Measurements from ENCODE around the gene CD79A.

DNA sequence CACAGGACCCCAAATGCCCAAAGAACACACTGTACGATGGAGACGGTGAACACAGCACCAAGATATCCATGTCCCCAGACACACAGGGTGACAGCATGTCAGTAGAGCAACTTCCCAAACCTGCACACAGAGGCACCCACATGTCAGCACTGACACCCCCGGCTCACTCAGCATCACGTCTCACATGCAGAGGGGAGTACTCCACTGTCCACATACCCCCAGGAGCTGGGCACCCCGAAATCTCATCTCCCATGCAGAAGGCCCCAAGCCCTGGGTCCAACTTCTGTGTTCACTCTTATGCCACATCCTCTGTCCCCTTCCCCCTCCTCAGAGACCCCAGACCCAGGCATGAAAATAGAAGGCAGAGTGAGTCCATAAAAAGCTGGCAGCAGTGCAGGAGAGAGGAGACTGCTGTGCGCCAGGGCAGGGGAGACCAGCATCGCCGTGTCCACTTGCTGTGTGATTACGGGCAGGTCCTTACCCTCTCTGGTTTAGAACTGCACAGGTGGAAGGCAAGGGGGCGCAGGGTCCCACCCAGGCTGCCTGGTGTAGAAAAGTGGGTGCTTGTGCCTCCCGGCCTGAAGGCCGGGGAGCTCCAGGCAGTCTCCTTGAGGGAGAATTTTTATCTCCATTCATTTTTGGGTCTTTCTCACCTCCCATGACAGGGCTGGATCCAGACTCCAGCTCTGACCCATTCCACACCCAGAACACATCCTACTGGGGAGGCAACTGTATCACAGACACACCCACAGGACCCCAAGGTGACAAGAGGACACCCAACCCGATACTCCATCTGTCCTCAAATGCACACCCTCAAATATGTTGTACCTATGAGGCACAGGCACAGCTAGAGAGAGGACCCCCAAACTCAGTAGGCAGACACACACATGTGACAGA, 34.2 kb downstream of the CD79A start:
- TF ChIP-seq, protein P1, sequence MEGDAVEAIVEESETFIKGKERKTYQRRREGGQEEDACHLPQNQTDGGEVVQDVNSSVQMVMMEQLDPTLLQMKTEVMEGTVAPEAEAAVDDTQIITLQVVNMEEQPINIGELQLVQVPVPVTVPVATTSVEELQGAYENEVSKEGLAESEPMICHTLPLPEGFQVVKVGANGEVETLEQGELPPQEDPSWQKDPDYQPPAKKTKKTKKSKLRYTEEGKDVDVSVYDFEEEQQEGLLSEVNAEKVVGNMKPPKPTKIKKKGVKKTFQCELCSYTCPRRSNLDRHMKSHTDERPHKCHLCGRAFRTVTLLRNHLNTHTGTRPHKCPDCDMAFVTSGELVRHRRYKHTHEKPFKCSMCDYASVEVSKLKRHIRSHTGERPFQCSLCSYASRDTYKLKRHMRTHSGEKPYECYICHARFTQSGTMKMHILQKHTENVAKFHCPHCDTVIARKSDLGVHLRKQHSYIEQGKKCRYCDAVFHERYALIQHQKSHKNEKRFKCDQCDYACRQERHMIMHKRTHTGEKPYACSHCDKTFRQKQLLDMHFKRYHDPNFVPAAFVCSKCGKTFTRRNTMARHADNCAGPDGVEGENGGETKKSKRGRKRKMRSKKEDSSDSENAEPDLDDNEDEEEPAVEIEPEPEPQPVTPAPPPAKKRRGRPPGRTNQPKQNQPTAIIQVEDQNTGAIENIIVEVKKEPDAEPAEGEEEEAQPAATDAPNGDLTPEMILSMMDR (IDR thresholded peaks at IDR 0.05): no peak
- no peak for TF ChIP-seq POLR2A (IDR thresholded peaks at IDR 0.05)

Measured in esophagus squamous epithelium (tissue), 4 donors.